Right lobe of liver (tissue), 4 donors: ENCODE measurements around the gene PDE6A.

ENCODE experiments used
- POLR2A ChIP-seq: fragments of 450-650 bp; IDR thresholded peaks from one replicate; pipeline ENCODE4 v1.6.1; 2017; ENCODE audit warnings: antibody characterized with exemption, mild to moderate bottlenecking
- TF ChIP-seq, protein P1 (sequence below), 4 donors: fragments of 200-600 bp in 3 of 4; fragments of 450-650 bp in 1 of 4; IDR thresholded peaks; one replicate each; pipeline versions ENCODE4 v1.5.1 to v1.8.0; 2016 to 2022; ENCODE audit warnings: antibody characterized with exemption in 4 of 4, mild to moderate bottlenecking in 2 of 4
- donor health status: DM: no; HTN: no; CAD: no.
- donor health status: DM: no; HTN: no; CAD: no.
- donor health status: DM: no; HTN: yes; CAD: no.

DNA sequence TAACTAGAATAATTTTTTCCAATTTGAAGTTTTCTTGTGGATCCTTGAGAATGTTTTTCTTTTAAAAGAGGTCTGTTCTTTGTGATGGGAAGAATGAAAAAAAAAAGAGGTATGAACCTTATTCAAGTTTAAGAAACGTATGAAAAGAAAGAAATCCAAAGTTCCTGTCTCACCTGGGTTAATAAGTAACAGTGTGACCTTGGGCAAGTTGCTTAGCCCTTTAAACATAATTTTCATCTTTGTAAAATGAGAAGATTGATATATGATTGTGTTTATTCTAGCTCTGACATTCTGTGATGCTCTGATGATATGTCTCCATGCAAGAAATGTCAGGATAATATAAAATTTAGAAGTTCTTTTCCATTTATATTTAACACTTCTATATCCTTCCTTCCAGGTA, 35.3 kb upstream of the PDE6A start:
- TF ChIP-seq, protein P1, sequence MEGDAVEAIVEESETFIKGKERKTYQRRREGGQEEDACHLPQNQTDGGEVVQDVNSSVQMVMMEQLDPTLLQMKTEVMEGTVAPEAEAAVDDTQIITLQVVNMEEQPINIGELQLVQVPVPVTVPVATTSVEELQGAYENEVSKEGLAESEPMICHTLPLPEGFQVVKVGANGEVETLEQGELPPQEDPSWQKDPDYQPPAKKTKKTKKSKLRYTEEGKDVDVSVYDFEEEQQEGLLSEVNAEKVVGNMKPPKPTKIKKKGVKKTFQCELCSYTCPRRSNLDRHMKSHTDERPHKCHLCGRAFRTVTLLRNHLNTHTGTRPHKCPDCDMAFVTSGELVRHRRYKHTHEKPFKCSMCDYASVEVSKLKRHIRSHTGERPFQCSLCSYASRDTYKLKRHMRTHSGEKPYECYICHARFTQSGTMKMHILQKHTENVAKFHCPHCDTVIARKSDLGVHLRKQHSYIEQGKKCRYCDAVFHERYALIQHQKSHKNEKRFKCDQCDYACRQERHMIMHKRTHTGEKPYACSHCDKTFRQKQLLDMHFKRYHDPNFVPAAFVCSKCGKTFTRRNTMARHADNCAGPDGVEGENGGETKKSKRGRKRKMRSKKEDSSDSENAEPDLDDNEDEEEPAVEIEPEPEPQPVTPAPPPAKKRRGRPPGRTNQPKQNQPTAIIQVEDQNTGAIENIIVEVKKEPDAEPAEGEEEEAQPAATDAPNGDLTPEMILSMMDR (IDR thresholded peaks at IDR 0.05): no peak
- no peak for TF ChIP-seq POLR2A
